Lower lobe of right lung (tissue), 2 donors: ENCODE results near the gene PHLDA3. TPM values are rescaled to one million over a fixed set of nuclear protein-coding genes. Genes with fewer than 3 reads are reported as not detected.

ENCODE experiments used
- ATAC-seq, 2 donors: fragments of 200-7000 bp; cut with Tn5 transposase; one replicate each; pipeline ENCODE4 v1.9.1; 2020 to 2022; ENCODE audit warnings: mild to moderate bottlenecking in 2 of 2, moderate library complexity in 2 of 2
- DNase-seq: peaks from one replicate; pipeline ENCODE4 v3.0.0-alpha.2; 2020
- H3K27ac ChIP-seq: fragments of 200-600 bp; one replicate; pipeline ENCODE4 v1.8.0; 2022
- H3K27me3 ChIP-seq: fragments of 200-600 bp; one replicate; pipeline ENCODE4 v1.8.0; 2022; ENCODE audit warnings: low read depth
- H3K36me3 ChIP-seq: fragments of 200-600 bp; one replicate; pipeline ENCODE4 v1.8.0; 2022; ENCODE audit warnings: mild to moderate bottlenecking
- H3K4me1 ChIP-seq: fragments of 200-600 bp; one replicate; pipeline ENCODE4 v1.8.0; 2022
- H3K4me3 ChIP-seq: fragments of 200-600 bp; one replicate; pipeline ENCODE4 v1.8.0; 2022; ENCODE audit warnings: mild to moderate bottlenecking
- H3K9me3 ChIP-seq: fragments of 200-600 bp; one replicate; pipeline ENCODE4 v1.8.0; 2022
- CTCF ChIP-seq: fragments of 200-600 bp; IDR thresholded peaks from one replicate; pipeline ENCODE4 v1.8.0; 2022; ENCODE audit warnings: antibody characterized with exemption, mild to moderate bottlenecking
- intact Hi-C: fragments of 100-400 bp; cut with DNase I; formaldehyde crosslinking; loops from one replicate; pipeline ENCODE4 v1.11.0; 2022
- total RNA-seq: library from RNA; stranded (reverse); fragmentation: NEBNext Ultra II Directional; extraction: Animal tissue kit (Norgen Biotek cat#: 25700); gene quantifications from one replicate; pipeline ENCODE4 v1.2.1, GENCODE V29; 2021
- donor health status: DM: no; HTN: yes; CAD: no; lungs with severe emphysema.

The PHLDA3 gene
- total RNA-seq, 1 donor from 2014 or later = 97.1 TPM

- H3K9me3 ChIP-seq = no peaks in the 10 kb centered on the region
- no peaks in the 10 kb centered on the region for H3K27me3 ChIP-seq
- peaks cover 73% of the 10 kb centered on the region for H3K4me1 ChIP-seq
- no peaks in the 10 kb centered on the region for H3K36me3 ChIP-seq
- ATAC-seq (no peak), DNase-seq (no peak)
- TF ChIP-seq CTCF = no peak
- peak overlapping the region; percentile 97 for H3K27ac ChIP-seq
- H3K4me3 ChIP-seq = peak overlapping the region; percentile 79
- intact Hi-C loops = no loop called here
These were observed 37.1 kb upstream of the PHLDA3 start for GRCh38 chr1:201506092-201506491.

GRCh38 chr1:201505503-201505890, 36.5 kb upstream of the PHLDA3 start:
- intact Hi-C loops = no loop called here
- no peaks in the 10 kb centered on the region for H3K9me3 ChIP-seq
- DNase-seq (no peak), ATAC-seq (peak; percentile 4 to 10)
- H3K4me3 ChIP-seq = peak overlapping the region; percentile 79
- H3K27me3 ChIP-seq = no peaks in the 10 kb centered on the region
- H3K36me3 ChIP-seq = no peaks in the 10 kb centered on the region
- no peak for TF ChIP-seq CTCF
- peak overlapping the region; percentile 97 for H3K27ac ChIP-seq
- H3K4me1 ChIP-seq = peaks cover 78% of the 10 kb centered on the region

GRCh38 chr1:201504799-201505502, 36.0 kb upstream of the PHLDA3 start:
- peaks cover 84% of the 10 kb centered on the region for H3K4me1 ChIP-seq
- peak overlapping the region; percentile 79 for H3K4me3 ChIP-seq
- DNase-seq (no peak), ATAC-seq (peak in 1 of 2 donors; percentile 32)
- no peaks in the 10 kb centered on the region for H3K9me3 ChIP-seq
- TF ChIP-seq CTCF = no peak
- peak overlapping the region; percentile 97 for H3K27ac ChIP-seq
- no peaks in the 10 kb centered on the region for H3K27me3 ChIP-seq
- intact Hi-C loops = no loop called here
- H3K36me3 ChIP-seq = no peaks in the 10 kb centered on the region

- DNase-seq (no peak), ATAC-seq (no peak)
- Histone ChIP-seq H3K9me3 (no peaks in the 10 kb centered on the region), H3K36me3 (peaks cover under 1% of the 10 kb centered on the region), H3K4me3 (peak overlapping the region; percentile 79), H3K27ac (peak overlapping the region; percentile 97), H3K4me1 (peaks cover 86% of the 10 kb centered on the region), H3K27me3 (no peaks in the 10 kb centered on the region)
- TF ChIP-seq CTCF = no peak
- intact Hi-C loops = no loop called here
These were observed 35.2 kb upstream of the PHLDA3 start for GRCh38 chr1:201504179-201504631.

- Histone ChIP-seq H3K27ac (peak overlapping the region; percentile 97), H3K4me3 (peak overlapping the region; percentile 79), H3K4me1 (peaks cover 85% of the 10 kb centered on the region), H3K9me3 (no peaks in the 10 kb centered on the region), H3K36me3 (peaks cover 6% of the 10 kb centered on the region), H3K27me3 (no peaks in the 10 kb centered on the region)
- DNase-seq (no peak), ATAC-seq (peak; percentile 49 to 67)
- no peak for TF ChIP-seq CTCF
- intact Hi-C loops = no loop called here
These were observed 34.6 kb upstream of the PHLDA3 start for GRCh38 chr1:201503397-201504176.
